Tibial artery (tissue), 4 donors: ENCODE results near the gene SPTBN5.

Experiments
- DNase-seq, 2 donors: peaks; one replicate each; pipeline ENCODE4 v3.0.0-alpha.2; 2019
- H3K27ac ChIP-seq, 2 donors: fragments of 200-600 bp; sonication (generic) in 1 of 2; 1 replicate in 1 of 2; 2 replicates in 1 of 2; pipeline ENCODE4 v1.5.1; 2018 to 2019; ENCODE audit warnings: mild to moderate bottlenecking in 1 of 2
- H3K27me3 ChIP-seq, 2 donors: fragments of 200-600 bp; sonication (generic) in 1 of 2; one replicate each; pipeline versions ENCODE4 v1.5.1 to v1.6.0; 2016 to 2019
- H3K36me3 ChIP-seq, 3 donors: fragments of 200-600 bp; sonication (generic) in 2 of 3; one replicate each; pipeline ENCODE4 v1.5.1; 2016 to 2019; ENCODE audit warnings: mild to moderate bottlenecking in 2 of 3
- H3K4me1 ChIP-seq, 4 donors: fragments of 200-600 bp; sonication (generic) in 2 of 4; 1 replicate in 3 of 4; 2 replicates in 1 of 4; pipeline ENCODE4 v1.5.1; 2016 to 2019
- H3K4me3 ChIP-seq, 2 donors: fragments of 200-600 bp; sonication (generic) in 1 of 2; 1 replicate in 1 of 2; 2 replicates in 1 of 2; pipeline ENCODE4 v1.5.1; 2018 to 2019; ENCODE audit warnings: mild to moderate bottlenecking in 2 of 2
- H3K9me3 ChIP-seq, 3 donors: fragments of 200-600 bp; sonication (generic) in 1 of 3; one replicate each; pipeline ENCODE4 v1.5.1; 2016 to 2019
- CTCF ChIP-seq, 2 experiments: fragments of 200-600 bp in 1 of 2; fragments of 450-650 bp in 1 of 2; IDR thresholded peaks; one replicate each; pipeline ENCODE4 v1.5.1; 2017 to 2019; ENCODE audit warnings: antibody characterized with exemption in 2 of 2, mild to moderate bottlenecking in 1 of 2, moderate library complexity in 1 of 2
- intact Hi-C: fragments of 100-400 bp; cut with DNase I; formaldehyde crosslinking; loops from one replicate; pipeline ENCODE4 v1.15.0; 2023; ENCODE audit warnings: low total_unique reads

Gene SPTBN5

GRCh38 chr15:41885321-41885720 lies 8.5 kb downstream of the SPTBN5 start:
- no peak overlapping the region for H3K4me3 ChIP-seq
- peaks cover 0 to 20% (median 12%) of the 10 kb centered on the region in 4 donors for H3K4me1 ChIP-seq
- no peak for TF ChIP-seq CTCF (IDR thresholded peaks at IDR 0.05)
- H3K27me3 ChIP-seq: peaks cover 0 to 14% of the 10 kb centered on the region in 2 donors
- intact Hi-C loops: no loop called here
- no peak for DNase-seq
- no peaks in the 10 kb centered on the region for H3K9me3 ChIP-seq
- H3K27ac ChIP-seq: no peak overlapping the region
- peaks cover 0 to 3% (median 0%) of the 10 kb centered on the region in 3 donors for H3K36me3 ChIP-seq

GRCh38 chr15:41884458-41884857 lies 9.4 kb downstream of the SPTBN5 start:
- H3K27ac ChIP-seq: no peak overlapping the region
- H3K27me3 ChIP-seq: peaks cover 0 to 20% of the 10 kb centered on the region in 2 donors
- H3K9me3 ChIP-seq: no peaks in the 10 kb centered on the region
- H3K36me3 ChIP-seq: peaks cover 0 to 3% (median 0%) of the 10 kb centered on the region in 3 donors
- TF ChIP-seq CTCF (IDR thresholded peaks at IDR 0.05): no peak
- intact Hi-C loops: no loop called here
- H3K4me3 ChIP-seq: no peak overlapping the region
- no peak for DNase-seq
- H3K4me1 ChIP-seq: peaks cover 0 to 20% (median 12%) of the 10 kb centered on the region in 4 donors

GRCh38 chr15:41883484-41883825 lies 10.4 kb downstream of the SPTBN5 start:
- H3K27me3 ChIP-seq: peaks cover 0 to 23% of the 10 kb centered on the region in 2 donors
- intact Hi-C loops: no loop called here
- no peaks in the 10 kb centered on the region for H3K9me3 ChIP-seq
- TF ChIP-seq CTCF (IDR thresholded peaks at IDR 0.05): no peak
- no peak overlapping the region for H3K4me3 ChIP-seq
- peaks cover 0 to 3% (median 0%) of the 10 kb centered on the region in 3 donors for H3K36me3 ChIP-seq
- peaks cover 0 to 20% (median 12%) of the 10 kb centered on the region in 4 donors for H3K4me1 ChIP-seq
- no peak overlapping the region for H3K27ac ChIP-seq
- DNase-seq: no peak

GRCh38 chr15:41882689-41883483 lies 11.0 kb downstream of the SPTBN5 start:
- no peak for TF ChIP-seq CTCF (IDR thresholded peaks at IDR 0.05)
- no peak for DNase-seq
- Histone ChIP-seq H3K4me3 (no peak overlapping the region), H3K9me3 (no peaks in the 10 kb centered on the region), H3K4me1 (peaks cover 0 to 25% (median 12%) of the 10 kb centered on the region in 4 donors), H3K27ac (no peak overlapping the region), H3K27me3 (peaks cover 0 to 23% of the 10 kb centered on the region in 2 donors), H3K36me3 (peaks cover 0 to 3% (median 0%) of the 10 kb centered on the region in 3 donors)
- intact Hi-C loops: no loop called here

- Histone ChIP-seq H3K27ac (no peak overlapping the region), H3K27me3 (peaks cover 0 to 23% of the 10 kb centered on the region in 2 donors), H3K9me3 (no peaks in the 10 kb centered on the region), H3K4me3 (peak overlapping the region in 1 of 2 donors; percentile 36), H3K4me1 (peaks cover 0 to 28% (median 12%) of the 10 kb centered on the region in 4 donors), H3K36me3 (peaks cover 0 to under 1% (median 0%) of the 10 kb centered on the region in 3 donors)
- DNase-seq: no peak
- no peak for TF ChIP-seq CTCF (IDR thresholded peaks at IDR 0.05)
- intact Hi-C loops: no loop called here
These were observed 11.7 kb downstream of the SPTBN5 start for GRCh38 chr15:41881920-41882688.
